ENCODE data around the gene PCNX2.

PCNX2 gene

GRCh38 chr1:233313434-233314155 lies 18.1 kb upstream of the PCNX2 start:
- no peak for DNase-seq

GRCh38 chr1:233304489-233305102 lies 9.1 kb upstream of the PCNX2 start:
- DNase-seq, result peak in 1 of 2 donors; percentile 1

DNA sequence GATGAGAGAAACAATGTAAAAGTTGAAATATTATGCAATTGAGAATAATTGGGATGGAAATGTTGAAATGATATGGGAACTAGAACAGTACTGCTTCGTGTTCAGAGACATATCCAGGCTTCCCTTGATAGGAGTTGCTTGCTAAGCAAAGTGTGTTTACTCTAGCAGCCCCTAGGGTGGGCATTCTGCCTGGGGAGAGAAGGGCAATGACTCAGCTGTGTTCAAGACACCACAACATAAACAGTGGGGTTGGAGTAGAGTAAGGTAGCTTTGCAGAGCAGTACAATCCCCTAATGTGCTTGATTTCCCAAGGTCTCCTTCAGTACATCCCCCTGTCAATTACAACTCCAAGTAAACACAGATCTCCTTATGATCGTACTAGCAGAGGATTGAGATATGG lies 4.8 kb upstream of the PCNX2 start:
- no peak for DNase-seq

DNA sequence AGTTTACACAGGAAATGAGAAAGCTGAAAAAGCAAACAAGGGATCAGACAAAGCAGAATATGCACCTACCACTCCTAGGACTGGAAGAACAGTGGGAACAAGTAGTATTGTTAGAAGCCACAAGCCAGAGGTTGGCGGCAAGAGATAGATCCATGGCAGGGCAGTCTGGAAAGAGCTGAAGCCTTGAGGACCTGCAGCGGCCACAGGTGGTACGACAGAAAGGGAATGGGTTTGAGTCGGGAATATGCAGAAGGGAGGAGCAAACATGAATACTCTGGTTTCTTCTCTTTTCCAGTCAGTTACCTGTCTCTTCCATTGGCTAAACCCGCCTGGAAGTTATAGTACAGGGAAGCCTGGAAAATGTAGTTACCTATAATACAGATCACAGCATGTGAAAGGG lies 3.9 kb upstream of the PCNX2 start:
- DNase-seq, result no peak

GRCh38 chr1:233295975-233296322 lies 424 bp upstream of the PCNX2 start:
- DNase-seq, result no peak

- DNase-seq, result peak in 1 of 2 donors; percentile 26
Observed at GRCh38 chr1:233294913-233295236, 650 bp downstream of the PCNX2 start.

- DNase-seq, result no peak
Observed at GRCh38 chr1:233293556-233294446, 1.7 kb downstream of the PCNX2 start.

DNA sequence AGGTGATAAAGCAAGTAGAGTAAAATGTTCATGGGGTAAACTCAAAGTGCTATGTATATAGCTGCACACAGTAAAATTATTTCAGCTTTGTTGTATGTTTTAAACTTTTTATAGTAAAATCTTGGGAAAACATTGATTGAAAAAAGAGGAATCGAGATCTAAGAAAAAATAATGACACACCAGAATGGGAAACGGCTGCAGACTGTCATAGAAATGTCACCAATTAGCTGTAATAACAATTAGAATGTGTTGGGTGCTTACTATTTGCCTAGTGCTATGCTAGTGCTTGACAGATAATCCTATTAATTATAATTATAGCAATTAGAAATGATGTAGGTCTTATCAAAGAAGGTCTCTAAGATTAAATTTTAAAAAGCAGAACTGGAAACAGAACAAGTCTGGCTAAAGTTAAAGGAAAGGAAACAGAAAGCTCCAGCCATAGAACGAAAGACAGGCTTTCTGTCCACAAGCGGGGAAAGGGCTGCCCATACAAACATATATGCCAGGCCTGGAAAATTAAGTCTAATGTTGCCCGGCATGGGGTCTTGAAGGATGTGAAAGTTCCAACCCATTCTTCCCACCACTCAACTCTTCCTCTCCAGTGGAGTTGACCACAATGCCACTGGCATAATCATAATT lies 5.0 kb downstream of the PCNX2 start:
- no peak for DNase-seq

- no peak for DNase-seq
Observed at GRCh38 chr1:233289676-233290075, 5.8 kb downstream of the PCNX2 start.

DNA sequence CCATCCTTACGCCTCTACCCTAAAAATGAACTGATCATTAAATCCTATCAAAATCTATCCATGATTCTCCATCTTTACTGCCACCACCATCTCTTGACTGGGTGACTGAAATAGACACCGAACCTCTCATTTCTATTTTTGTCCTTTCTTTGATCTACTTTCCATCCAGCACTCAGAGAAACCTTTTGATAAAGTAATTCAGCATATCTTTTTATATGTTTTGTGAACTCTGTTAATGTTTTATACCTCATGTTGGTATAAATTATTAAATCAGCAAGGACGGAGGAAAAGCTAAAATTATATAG lies 13.0 kb downstream of the PCNX2 start:
- DNase-seq, result no peak

GRCh38 chr1:233281711-233282581 lies 13.6 kb downstream of the PCNX2 start:
- no peak for DNase-seq

GRCh38 chr1:233279971-233280370 lies 15.6 kb downstream of the PCNX2 start:
- DNase-seq, result no peak

GRCh38 chr1:233278631-233279030 lies 16.9 kb downstream of the PCNX2 start:
- DNase-seq, result no peak

GRCh38 chr1:233277637-233278606 lies 17.6 kb downstream of the PCNX2 start:
- DNase-seq, result no peak

DNA sequence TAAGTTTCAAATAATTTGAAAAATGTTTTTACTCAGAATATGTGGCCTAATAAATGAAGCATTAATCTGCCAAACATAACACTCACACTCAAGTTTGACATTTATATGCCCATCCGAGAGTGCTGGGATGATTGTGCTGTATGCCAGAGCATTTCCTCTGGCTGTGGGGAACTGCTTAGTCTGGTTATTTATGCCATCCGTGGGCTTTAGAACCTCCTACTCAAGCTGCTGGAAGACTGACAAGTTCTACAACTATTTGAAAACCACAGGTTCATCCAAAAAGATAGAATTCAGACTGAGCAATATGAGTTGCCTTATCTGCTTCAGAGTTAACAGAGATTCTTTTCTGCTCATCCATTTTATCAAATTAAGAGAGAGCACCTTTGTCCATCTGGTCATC lies 25.9 kb downstream of the PCNX2 start:
- no peak for DNase-seq

DNA sequence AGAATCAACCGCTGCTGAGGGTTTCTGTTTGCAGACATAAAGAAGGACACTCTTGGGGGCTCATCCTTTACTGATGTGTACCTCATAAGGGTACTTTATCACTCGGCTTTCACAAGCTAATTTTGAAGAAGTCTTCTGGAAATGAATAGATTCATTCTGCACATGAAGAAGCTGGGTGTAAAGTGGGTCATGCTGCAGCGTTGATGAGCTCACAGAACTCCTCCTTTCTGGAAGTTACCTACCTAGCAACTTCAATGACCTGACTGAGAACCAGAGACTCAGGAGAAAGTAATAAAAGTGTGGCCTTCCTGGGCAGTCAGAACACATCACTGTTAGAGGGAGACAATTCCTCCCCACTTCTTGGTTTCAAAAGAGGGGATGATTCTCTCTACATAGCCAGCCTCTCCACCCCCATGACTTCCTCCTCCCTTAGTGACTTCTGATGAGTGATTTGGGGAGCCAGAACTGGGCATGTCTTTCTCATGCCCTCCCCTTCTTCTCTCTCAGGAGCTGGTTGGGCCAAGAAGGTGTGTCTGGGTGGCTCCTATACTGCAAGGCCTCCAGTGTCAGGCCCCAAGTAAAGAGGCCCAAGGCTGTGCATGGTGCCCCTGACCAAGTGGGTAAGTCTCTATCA lies 27.0 kb downstream of the PCNX2 start:
- no peak for DNase-seq

- DNase-seq, result no peak
Observed at GRCh38 chr1:233261695-233262094, 33.8 kb downstream of the PCNX2 start.

DNA sequence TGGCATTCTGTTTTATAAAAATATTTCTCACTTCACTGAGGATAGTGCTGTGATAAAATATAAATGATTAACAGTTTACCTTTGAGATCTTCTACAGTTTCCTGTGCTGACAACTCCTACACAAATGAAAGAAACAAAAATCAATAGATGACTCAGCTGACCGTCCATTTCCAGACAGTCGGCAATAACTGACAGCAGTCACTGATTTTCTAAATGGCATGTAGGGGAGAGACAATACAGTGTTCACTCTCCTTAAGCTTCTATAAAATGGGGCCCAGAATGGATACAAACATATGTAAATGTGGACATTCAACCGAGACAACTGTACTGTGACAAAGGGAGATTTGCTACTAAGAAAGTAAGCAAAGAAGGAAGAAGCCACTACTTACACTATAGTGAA lies 34.3 kb downstream of the PCNX2 start:
- no peak for DNase-seq

- no peak for DNase-seq
Observed at GRCh38 chr1:233257786-233258185, 37.7 kb downstream of the PCNX2 start.

GRCh38 chr1:233256789-233257188 lies 38.7 kb downstream of the PCNX2 start:
- no peak for DNase-seq

- DNase-seq, result no peak
Observed at GRCh38 chr1:233256191-233256590, 39.3 kb downstream of the PCNX2 start.

All from bone marrow (tissue), 2 donors.